HEK293 (cell line): ENCODE data around the gene CCDC51.

Experiments
- GLIS2 ChIP-seq: fragments of 450-650 bp; formaldehyde crosslinking; IDR thresholded peaks from 2 replicates; pipeline ENCODE4 v1.5.1; 2016; ENCODE audit warnings: missing biosample characterization, missing genetic modification characterization
- KLF16 ChIP-seq: fragments of 450-650 bp; formaldehyde crosslinking; IDR thresholded peaks from 2 replicates; pipeline ENCODE4 v1.5.1; 2017; ENCODE audit warnings: missing biosample characterization, missing genetic modification characterization
- KLF9 ChIP-seq: fragments of 450-650 bp; formaldehyde crosslinking; IDR thresholded peaks from 2 replicates; pipeline ENCODE4 v1.5.1; 2016; ENCODE audit warnings: missing biosample characterization, missing genetic modification characterization, low read depth
- REPIN1 ChIP-seq: fragments of 450-650 bp; formaldehyde crosslinking; IDR thresholded peaks from 2 replicates; pipeline ENCODE4 v1.5.1; 2017; ENCODE audit warnings: missing biosample characterization, missing genetic modification characterization, low read depth
- WT1 ChIP-seq: fragments of 450-650 bp; formaldehyde crosslinking; IDR thresholded peaks from 2 replicates; pipeline ENCODE4 v1.5.1; 2016; ENCODE audit warnings: missing biosample characterization, missing genetic modification characterization
- YY2 ChIP-seq: fragments of 450-650 bp; formaldehyde crosslinking; IDR thresholded peaks from 2 replicates; pipeline ENCODE4 v1.5.1; 2016; ENCODE audit warnings: missing biosample characterization, missing genetic modification characterization
- ZBTB20 ChIP-seq: fragments of 450-650 bp; formaldehyde crosslinking; IDR thresholded peaks from 2 replicates; pipeline ENCODE4 v1.5.1; 2016; ENCODE audit warnings: missing biosample characterization, missing genetic modification characterization
- ZFHX2 ChIP-seq: fragments of 450-650 bp; formaldehyde crosslinking; conservative IDR thresholded peaks from 2 replicates; pipeline ENCODE4 v1.5.1; 2016; ENCODE audit warnings: missing biosample characterization, missing genetic modification characterization
- ZFP69B ChIP-seq: fragments of 450-650 bp; formaldehyde crosslinking; IDR thresholded peaks from 2 replicates; pipeline ENCODE4 v1.5.1; 2016; ENCODE audit warnings: missing biosample characterization, missing genetic modification characterization
- ZNF114 ChIP-seq: fragments of 450-650 bp; formaldehyde crosslinking; IDR thresholded peaks from 2 replicates; pipeline ENCODE4 v1.5.0; 2017; ENCODE audit warnings: missing biosample characterization, missing genetic modification characterization
- ZNF24 ChIP-seq: fragments of 450-650 bp; formaldehyde crosslinking; IDR thresholded peaks from 2 replicates; pipeline ENCODE4 v1.5.1; 2016; ENCODE audit warnings: missing biosample characterization, missing genetic modification characterization
- ZNF335 ChIP-seq: fragments of 450-650 bp; formaldehyde crosslinking; conservative IDR thresholded peaks from 2 replicates; pipeline ENCODE4 v1.5.1; 2016; ENCODE audit warnings: missing biosample characterization, missing genetic modification characterization
- ZNF391 ChIP-seq: fragments of 450-650 bp; formaldehyde crosslinking; IDR thresholded peaks from 2 replicates; pipeline ENCODE4 v1.5.1; 2016; ENCODE audit warnings: low read depth, missing biosample characterization, missing genetic modification characterization, borderline replicate concordance
- ZNF398 ChIP-seq: fragments of 450-650 bp; formaldehyde crosslinking; IDR thresholded peaks from 2 replicates; pipeline ENCODE4 v1.5.1; 2017; ENCODE audit warnings: missing biosample characterization, missing genetic modification characterization
- ZNF501 ChIP-seq: fragments of 450-650 bp; formaldehyde crosslinking; IDR thresholded peaks from 2 replicates; pipeline ENCODE4 v1.5.1; 2016; ENCODE audit warnings: missing biosample characterization, missing genetic modification characterization
- ZNF600 ChIP-seq: fragments of 450-650 bp; formaldehyde crosslinking; IDR thresholded peaks from 2 replicates; pipeline ENCODE4 v1.5.1; 2016; ENCODE audit warnings: missing biosample characterization, missing genetic modification characterization
- ZNF610 ChIP-seq: fragments of 450-650 bp; formaldehyde crosslinking; IDR thresholded peaks from 2 replicates; pipeline ENCODE4 v1.5.1; 2016; ENCODE audit warnings: missing biosample characterization, missing genetic modification characterization, borderline replicate concordance
- ZNF629 ChIP-seq: fragments of 450-650 bp; formaldehyde crosslinking; IDR thresholded peaks from 2 replicates; pipeline ENCODE4 v1.5.1; 2017; ENCODE audit warnings: missing biosample characterization, missing genetic modification characterization
- ZNF76 ChIP-seq: fragments of 450-650 bp; formaldehyde crosslinking; IDR thresholded peaks from 2 replicates; pipeline ENCODE4; 2016; ENCODE audit warnings: low read depth, missing biosample characterization, missing genetic modification characterization, borderline replicate concordance
- ZNF776 ChIP-seq: fragments of 450-650 bp; formaldehyde crosslinking; IDR thresholded peaks from 2 replicates; pipeline ENCODE4 v1.5.0; 2017; ENCODE audit warnings: missing biosample characterization, missing genetic modification characterization, borderline replicate concordance
- ZSCAN23 ChIP-seq: fragments of 450-650 bp; formaldehyde crosslinking; IDR thresholded peaks from 2 replicates; pipeline ENCODE4 v1.5.1; 2016; ENCODE audit warnings: missing biosample characterization, missing genetic modification characterization
- TF ChIP-seq, protein P1 (sequence below): fragments of 450-650 bp; formaldehyde crosslinking; IDR thresholded peaks from 2 replicates; pipeline ENCODE4 v1.5.1; 2016; ENCODE audit warnings: missing biosample characterization, missing genetic modification characterization
- TF ChIP-seq, protein P2 (sequence below): fragments of 450-650 bp; formaldehyde crosslinking; IDR thresholded peaks from 2 replicates; pipeline ENCODE4 v1.5.1; 2017; ENCODE audit warnings: missing biosample characterization, mild to moderate bottlenecking, missing genetic modification characterization, moderate library complexity
- TF ChIP-seq, protein P3 (sequence below): fragments of 450-650 bp; formaldehyde crosslinking; IDR thresholded peaks from 2 replicates; pipeline ENCODE4 v1.5.1; 2016; ENCODE audit warnings: missing biosample characterization, missing genetic modification characterization
- TF ChIP-seq, protein P4 (sequence below): fragments of 450-650 bp; formaldehyde crosslinking; IDR thresholded peaks from 2 replicates; pipeline ENCODE4 v1.5.1; 2016; ENCODE audit warnings: missing biosample characterization, missing genetic modification characterization
- TF ChIP-seq, protein P5 (sequence below): fragments of 450-650 bp; formaldehyde crosslinking; IDR thresholded peaks from 2 replicates; pipeline ENCODE4 v1.5.1; 2016; ENCODE audit warnings: missing biosample characterization, missing genetic modification characterization

CCDC51 gene

DNA sequence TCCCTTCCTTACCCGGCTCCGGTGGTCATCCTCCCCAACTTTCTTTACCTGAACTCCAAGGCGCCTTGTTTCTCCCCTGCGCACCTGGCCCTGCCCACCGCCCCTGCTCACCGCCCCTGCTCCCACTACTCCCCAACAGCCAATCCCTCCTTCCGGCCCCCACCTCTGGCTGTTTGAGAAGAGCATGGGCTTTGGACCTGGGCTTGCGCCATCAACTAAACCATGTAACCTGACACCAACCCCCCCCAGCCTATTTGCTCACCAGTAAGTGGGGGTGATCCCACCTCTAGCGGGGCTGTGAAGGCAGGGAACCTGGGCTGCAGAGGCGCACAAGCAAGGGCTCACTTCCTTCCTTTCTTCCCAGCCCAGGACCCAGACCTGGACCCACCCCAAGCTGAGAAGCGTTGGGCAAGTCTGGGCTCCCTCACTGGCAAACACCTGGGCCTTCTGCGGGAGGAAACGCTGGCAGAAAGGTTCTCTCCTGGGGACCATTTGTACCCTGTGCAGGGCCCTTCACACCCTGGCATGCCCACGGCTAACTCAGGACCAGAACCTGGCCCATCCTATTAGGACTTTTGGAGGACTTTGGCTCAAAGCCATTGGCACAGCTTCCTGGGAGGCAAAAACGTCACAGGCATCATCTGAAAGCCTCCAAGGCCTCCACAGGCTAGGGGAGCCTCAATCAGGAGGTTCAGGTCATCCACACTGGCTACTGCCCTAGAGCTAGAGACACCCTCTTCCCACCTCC lies 9.8 kb downstream of the CCDC51 start, which contains the start of gene PLXNB1 (continued):
- TF ChIP-seq, protein P1, sequence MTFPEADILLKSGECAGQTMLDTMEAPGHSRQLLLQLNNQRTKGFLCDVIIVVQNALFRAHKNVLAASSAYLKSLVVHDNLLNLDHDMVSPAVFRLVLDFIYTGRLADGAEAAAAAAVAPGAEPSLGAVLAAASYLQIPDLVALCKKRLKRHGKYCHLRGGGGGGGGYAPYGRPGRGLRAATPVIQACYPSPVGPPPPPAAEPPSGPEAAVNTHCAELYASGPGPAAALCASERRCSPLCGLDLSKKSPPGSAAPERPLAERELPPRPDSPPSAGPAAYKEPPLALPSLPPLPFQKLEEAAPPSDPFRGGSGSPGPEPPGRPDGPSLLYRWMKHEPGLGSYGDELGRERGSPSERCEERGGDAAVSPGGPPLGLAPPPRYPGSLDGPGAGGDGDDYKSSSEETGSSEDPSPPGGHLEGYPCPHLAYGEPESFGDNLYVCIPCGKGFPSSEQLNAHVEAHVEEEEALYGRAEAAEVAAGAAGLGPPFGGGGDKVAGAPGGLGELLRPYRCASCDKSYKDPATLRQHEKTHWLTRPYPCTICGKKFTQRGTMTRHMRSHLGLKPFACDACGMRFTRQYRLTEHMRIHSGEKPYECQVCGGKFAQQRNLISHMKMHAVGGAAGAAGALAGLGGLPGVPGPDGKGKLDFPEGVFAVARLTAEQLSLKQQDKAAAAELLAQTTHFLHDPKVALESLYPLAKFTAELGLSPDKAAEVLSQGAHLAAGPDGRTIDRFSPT (tag by site-specific recombination), result peak; percentile 32; the same call in 1 of the 2 replicates
- TF ChIP-seq ZNF335 (tag by site-specific recombination), result peak; percentile 77
- TF ChIP-seq, protein P2, sequence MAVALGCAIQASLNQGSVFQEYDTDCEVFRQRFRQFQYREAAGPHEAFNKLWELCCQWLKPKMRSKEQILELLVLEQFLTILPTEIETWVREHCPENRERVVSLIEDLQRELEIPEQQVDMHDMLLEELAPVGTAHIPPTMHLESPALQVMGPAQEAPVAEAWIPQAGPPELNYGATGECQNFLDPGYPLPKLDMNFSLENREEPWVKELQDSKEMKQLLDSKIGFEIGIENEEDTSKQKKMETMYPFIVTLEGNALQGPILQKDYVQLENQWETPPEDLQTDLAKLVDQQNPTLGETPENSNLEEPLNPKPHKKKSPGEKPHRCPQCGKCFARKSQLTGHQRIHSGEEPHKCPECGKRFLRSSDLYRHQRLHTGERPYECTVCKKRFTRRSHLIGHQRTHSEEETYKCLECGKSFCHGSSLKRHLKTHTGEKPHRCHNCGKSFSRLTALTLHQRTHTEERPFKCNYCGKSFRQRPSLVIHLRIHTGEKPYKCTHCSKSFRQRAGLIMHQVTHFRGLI (tag by site-specific recombination), result peak; percentile 33; the same call in 1 of the 2 replicates
- TF ChIP-seq ZNF776 (tag by site-specific recombination), result no peak
- peak; percentile 66; the same call in 1 of the 2 replicates for TF ChIP-seq WT1
- peak; percentile 100 for TF ChIP-seq ZNF398 (tag by site-specific recombination)
- TF ChIP-seq ZNF24 (tag by site-specific recombination), result no peak
- peak; percentile 43; the same call in 1 of the 2 replicates for TF ChIP-seq ZSCAN23 (tag by site-specific recombination)
- TF ChIP-seq, protein P3, sequence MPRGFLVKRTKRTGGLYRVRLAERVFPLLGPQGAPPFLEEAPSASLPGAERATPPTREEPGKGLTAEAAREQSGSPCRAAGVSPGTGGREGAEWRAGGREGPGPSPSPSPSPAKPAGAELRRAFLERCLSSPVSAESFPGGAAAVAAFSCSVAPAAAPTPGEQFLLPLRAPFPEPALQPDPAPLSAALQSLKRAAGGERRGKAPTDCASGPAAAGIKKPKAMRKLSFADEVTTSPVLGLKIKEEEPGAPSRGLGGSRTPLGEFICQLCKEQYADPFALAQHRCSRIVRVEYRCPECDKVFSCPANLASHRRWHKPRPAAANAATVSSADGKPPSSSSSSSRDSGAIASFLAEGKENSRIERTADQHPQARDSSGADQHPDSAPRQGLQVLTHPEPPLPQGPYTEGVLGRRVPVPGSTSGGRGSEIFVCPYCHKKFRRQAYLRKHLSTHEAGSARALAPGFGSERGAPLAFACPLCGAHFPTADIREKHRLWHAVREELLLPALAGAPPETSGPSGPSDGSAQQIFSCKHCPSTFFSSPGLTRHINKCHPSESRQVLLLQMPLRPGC (tag by site-specific recombination), result 0 out of 2 replicates have a peak, but pooled peaks have one; percentile 18
- TF ChIP-seq ZBTB20, result peak; percentile 94
- TF ChIP-seq ZNF600 (tag by site-specific recombination), result peak; percentile 97
- TF ChIP-seq ZFHX2 (tag by site-specific recombination), result peak; percentile 85
- no peak for TF ChIP-seq YY2
- peak; percentile 74 for TF ChIP-seq GLIS2 (tag by site-specific recombination)
- peak; percentile 53; the same call in 1 of the 2 replicates for TF ChIP-seq KLF9 (tag by site-specific recombination)
- TF ChIP-seq KLF16 (tag by site-specific recombination), result peak; percentile 53; the same call in 1 of the 2 replicates
- peak; percentile 77 for TF ChIP-seq ZNF501 (tag by site-specific recombination)
- TF ChIP-seq ZNF391 (tag by site-specific recombination), result peak; percentile 80; the same call in 1 of the 2 replicates
- TF ChIP-seq ZNF610 (tag by site-specific recombination), result 0 out of 2 replicates have a peak, but pooled peaks have one; percentile 56
- TF ChIP-seq, protein P4, sequence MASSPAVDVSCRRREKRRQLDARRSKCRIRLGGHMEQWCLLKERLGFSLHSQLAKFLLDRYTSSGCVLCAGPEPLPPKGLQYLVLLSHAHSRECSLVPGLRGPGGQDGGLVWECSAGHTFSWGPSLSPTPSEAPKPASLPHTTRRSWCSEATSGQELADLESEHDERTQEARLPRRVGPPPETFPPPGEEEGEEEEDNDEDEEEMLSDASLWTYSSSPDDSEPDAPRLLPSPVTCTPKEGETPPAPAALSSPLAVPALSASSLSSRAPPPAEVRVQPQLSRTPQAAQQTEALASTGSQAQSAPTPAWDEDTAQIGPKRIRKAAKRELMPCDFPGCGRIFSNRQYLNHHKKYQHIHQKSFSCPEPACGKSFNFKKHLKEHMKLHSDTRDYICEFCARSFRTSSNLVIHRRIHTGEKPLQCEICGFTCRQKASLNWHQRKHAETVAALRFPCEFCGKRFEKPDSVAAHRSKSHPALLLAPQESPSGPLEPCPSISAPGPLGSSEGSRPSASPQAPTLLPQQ (tag by site-specific recombination), result peak; percentile 43
- TF ChIP-seq, protein P5, sequence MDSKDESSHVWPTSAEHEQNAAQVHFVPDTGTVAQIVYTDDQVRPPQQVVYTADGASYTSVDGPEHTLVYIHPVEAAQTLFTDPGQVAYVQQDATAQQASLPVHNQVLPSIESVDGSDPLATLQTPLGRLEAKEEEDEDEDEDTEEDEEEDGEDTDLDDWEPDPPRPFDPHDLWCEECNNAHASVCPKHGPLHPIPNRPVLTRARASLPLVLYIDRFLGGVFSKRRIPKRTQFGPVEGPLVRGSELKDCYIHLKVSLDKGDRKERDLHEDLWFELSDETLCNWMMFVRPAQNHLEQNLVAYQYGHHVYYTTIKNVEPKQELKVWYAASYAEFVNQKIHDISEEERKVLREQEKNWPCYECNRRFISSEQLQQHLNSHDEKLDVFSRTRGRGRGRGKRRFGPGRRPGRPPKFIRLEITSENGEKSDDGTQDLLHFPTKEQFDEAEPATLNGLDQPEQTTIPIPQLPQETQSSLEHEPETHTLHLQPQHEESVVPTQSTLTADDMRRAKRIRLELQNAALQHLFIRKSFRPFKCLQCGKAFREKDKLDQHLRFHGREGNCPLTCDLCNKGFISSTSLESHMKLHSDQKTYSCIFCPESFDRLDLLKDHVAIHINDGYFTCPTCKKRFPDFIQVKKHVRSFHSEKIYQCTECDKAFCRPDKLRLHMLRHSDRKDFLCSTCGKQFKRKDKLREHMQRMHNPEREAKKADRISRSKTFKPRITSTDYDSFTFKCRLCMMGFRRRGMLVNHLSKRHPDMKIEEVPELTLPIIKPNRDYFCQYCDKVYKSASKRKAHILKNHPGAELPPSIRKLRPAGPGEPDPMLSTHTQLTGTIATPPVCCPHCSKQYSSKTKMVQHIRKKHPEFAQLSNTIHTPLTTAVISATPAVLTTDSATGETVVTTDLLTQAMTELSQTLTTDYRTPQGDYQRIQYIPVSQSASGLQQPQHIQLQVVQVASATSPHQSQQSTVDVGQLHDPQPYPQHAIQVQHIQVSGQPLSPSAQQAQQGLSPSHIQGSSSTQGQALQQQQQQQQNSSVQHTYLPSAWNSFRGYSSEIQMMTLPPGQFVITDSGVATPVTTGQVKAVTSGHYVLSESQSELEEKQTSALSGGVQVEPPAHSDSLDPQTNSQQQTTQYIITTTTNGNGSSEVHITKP (tag by site-specific recombination), result peak; percentile 91
- TF ChIP-seq ZNF114 (tag by site-specific recombination), result no peak
- TF ChIP-seq ZFP69B, result no peak
- TF ChIP-seq REPIN1, result no peak
- TF ChIP-seq ZNF629 (tag by site-specific recombination), result peak; percentile 79
- peak; percentile 60; the same call in 1 of the 2 replicates for TF ChIP-seq ZNF76 (tag by site-specific recombination)
